GM21526 (cell line): ENCODE measurements around the gene RNF144A.
"Not testable (repeated sequence)": the region's sequence is repeated elsewhere in the genome, so short reads cannot be mapped to it uniquely, and the experiment has no call there.

ENCODE experiments used
- ATAC-seq: cut with Tn5 transposase; IDR thresholded peaks from one replicate; pipeline ENCODE4 v1.9.1; 2021; ENCODE audit warnings: moderate library complexity; ENCODE audit not compliant: unreplicated experiment, low FRiP score

RNF144A gene

DNA sequence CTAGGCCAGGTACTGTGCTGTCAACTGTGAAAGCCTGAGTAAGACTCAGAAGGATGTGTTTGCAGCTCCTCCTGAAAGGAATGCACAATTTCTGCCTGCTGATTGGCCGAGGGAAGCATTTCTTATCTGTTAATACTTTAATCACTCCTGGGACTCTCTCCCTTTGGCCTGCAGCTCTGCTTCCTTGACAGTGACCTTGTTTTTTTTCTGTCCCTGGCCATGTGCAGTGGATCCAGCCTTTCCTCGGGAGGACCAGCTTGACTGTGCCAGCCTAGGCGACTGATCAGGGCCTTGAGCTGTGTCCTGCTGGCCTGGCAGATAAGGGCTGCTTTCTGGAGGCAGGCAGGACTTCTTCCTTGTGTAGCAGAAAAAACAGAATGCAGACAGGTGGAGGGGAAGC lies 10.0 kb downstream of the RNF144A start:
- no peak for ATAC-seq

DNA sequence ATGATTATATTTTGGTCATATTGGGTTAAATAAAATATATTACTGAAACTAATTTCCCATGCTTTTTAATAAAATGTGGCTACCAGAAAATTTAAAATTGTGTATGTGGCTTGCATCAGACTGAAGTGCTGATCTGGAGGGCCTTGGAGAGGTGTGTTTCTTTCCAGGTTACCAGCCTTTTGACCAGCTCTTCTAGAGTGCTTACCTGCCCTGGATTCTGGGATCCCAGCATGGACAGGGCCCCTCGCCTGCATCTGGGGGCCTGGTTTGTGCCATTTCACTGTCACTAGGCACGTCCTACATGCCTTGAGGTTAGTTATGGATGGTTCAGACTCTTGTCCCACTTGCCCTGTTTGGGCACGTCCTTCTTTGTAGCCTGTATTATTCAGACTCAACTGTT lies 10.5 kb downstream of the RNF144A start:
- ATAC-seq, result no peak

DNA sequence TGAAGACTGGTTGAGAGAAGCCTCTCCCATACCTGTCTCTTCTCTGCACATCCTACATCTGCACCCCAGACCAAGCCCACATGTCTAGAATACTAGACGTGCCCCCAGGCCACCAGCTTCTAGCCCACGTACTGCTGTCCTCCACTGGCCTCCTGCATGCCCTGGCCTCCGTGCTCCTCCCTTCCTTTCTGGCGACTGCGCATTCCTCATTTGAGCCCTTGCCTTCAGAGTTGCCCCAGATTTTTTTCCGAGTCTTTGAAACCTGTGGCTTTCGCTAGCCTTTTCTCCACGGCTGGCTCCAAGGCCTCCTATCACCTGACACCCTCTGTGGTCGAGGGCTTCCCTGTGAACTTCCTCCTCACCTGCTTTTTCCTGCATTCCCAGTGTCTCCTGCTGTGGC lies 11.2 kb downstream of the RNF144A start:
- no peak for ATAC-seq

DNA sequence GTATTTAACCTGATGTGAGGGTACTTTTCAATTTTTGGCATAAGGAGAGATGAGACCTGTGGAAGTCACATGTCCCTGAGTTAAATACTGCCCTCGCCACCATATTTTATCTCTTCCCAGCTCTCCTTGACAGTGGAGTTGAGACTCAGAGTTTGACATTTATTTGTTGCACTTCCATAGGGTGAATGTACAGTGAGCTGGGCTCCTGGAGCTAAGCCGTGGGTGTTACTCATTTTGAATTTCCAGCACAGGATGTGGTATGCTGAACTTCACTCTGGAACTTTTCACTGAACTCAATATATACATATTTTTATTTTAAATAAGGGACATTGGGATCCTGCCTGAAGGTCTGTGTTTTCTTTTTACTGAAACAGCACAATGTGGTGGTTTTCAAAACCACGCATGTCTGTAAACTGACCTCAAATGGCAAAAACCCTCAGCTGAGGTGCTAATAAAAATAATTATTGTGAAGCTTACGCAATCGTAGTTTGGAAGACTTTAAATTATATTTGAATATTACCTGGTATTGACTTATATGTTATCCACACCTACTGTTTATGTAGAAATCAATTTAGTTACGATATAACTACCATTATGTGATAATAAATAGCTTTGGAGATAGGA lies 12.1 kb downstream of the RNF144A start:
- no peak for ATAC-seq

DNA sequence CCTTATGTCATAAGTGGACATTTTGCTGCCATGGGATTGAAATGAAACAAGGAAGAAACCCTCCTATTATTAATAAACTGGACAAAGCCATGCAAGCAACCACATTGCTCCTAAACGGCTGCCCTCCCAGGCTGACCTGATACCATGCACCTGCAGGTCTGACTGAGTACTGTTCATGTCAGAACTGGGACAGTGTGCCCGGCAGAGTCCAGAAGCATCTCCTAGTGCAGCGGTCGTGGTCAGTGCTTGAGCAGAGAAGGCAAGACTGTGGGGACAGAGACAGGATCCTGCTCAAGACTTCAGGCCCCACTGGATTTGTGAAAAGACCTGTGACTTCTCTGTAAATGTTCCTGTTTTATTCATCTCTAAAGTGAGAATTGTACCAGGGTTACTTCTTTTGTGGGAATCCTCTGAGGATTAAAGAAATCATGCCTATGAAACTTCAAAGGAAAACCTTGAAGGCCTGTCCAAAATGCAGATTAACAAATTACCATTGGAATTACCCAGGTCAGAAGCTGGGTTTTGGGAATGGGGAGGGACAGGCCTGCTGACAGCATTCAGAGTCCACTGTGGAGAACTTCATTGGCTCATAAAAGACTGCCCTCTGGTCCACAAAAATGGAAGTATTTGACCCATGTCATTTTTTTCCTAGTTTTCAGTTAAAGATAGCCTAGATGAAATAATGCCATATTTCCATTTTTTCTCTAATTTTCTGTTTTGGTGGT lies 13.9 kb downstream of the RNF144A start:
- ATAC-seq, result no peak

DNA sequence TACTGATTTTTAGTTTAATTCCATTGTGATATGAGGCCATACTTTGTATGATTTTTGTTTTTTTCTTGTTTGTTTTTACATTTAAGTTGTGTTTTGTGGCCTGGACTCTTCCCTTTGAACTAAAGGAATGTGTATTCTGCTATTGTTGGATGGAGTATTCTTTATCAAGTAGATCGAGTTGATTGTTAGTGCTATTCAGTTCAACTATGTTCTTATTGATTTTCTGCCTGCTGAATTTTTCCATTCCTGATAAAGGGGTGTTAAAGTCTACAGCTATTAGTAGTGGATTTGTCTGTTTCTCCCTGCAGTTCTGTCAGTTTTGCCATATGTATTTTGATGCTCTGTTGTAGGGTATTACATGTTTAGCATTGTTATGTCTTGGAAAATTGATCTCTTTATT lies 14.5 kb downstream of the RNF144A start:
- no peak for ATAC-seq

DNA sequence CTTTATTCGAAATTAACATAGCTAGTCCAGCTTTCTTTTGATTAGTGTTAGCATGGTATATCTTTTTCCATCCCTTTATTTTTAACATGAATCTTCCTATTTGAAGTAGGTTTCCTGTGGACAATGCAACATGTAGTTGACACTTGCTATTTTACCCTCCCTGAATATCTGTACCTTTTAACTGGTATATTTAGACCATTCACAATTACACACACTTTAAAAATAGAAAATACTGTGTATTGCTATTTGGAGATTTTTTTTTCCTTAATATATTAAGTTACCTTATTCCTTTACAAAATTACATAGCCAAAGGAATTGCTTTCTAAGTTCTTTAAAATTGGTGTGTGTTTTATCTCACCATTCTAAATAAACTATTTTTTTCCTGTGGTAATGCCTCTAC lies 15.0 kb downstream of the RNF144A start:
- no peak for ATAC-seq

DNA sequence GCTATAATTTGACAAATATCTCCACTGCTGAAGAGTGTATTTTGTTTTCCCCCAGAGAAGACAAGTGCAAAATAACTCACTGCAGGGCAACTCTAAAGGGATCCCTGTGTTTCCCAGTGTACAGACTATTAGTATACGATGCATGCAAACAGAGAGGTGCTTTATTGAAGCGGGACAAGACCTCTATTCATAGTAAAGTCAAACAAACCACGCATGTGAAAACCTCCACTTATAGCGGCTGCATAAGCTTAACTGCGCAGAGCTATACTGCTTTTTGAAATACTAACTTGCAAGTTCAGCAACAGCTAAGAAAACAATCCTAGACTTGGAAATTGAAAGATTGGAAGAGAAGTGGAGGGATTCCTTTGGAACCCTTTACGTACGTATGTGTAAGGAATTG lies 15.6 kb downstream of the RNF144A start:
- ATAC-seq, result no peak

DNA sequence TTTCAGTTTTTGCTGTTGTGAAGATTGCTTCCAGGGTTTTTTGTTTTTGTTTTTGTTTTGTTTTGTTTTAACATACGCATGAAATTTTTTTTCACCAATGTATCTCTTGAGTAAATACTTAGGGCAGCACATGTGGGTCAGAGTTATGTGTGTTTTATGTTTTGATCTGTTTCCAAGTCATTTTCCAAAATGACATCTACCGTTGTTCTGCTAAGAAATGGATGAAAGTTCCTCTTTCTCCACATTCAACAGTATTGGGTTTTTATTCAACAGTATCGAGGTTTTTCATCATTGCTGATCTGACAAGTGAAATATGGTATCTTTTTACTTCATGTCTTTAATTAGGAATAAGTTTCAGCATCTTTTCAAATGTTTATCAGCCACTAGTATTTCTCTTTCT lies 16.7 kb downstream of the RNF144A start:
- ATAC-seq, result no peak

DNA sequence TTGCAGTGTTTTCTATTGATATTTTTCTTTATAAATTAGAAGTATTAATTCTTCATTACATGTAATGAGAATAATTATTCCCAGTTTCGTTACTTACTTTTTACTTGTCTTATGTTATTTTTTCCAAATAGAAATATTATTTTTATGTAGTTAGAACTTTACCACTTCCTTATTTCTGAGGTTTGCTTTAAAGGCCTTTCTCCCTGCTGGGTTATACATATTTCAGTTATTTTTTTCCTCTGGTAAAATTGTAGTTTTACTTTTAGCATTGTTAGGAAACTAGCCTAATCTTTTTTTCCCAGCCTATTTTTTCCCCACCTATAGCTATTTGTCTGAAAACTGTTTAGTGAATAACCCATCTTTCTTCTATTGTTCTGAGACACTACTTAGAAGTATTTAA lies 17.1 kb downstream of the RNF144A start:
- ATAC-seq, result no peak

DNA sequence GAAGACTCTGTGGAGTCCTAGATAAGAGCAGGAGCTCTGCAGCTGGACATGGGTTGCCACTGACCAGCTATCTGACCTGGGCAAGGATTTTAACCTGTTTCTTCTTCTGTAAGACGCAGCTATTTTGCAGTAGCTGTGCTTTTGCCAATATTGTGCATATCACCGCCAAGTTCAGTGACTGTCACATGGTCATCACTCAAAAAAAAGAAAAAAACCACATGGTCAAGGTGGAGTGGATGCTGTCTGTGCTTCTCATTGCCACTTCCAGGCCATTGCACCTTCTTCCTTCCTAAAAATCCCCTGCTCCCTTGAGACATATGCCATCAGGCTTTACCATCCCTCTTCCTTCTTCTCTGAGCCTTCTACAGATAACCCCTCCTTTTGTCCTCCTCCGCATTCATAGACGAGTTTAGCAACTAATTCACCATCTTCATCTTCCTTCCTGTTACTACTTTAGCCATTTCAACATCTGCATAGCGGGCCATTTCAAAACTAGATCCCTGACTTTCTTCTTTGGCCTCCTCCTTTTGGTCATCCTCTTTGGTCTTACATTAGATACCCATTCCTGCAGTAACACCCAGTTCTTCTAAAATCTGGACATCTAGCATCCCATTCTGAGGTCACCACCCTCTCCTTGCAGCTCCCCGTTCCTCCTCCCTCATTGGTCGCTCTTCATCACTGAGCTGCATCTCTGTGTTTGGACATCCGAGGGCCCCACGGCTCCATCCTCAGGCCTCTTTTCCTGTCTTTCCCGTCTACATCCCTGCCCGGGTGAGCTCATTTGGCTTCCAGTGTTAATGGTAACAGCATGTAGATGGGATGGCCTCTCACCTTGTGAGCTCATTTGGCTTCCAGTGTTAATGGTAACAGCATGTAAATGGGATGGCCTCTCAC lies 17.8 kb downstream of the RNF144A start:
- ATAC-seq, result no peak

DNA sequence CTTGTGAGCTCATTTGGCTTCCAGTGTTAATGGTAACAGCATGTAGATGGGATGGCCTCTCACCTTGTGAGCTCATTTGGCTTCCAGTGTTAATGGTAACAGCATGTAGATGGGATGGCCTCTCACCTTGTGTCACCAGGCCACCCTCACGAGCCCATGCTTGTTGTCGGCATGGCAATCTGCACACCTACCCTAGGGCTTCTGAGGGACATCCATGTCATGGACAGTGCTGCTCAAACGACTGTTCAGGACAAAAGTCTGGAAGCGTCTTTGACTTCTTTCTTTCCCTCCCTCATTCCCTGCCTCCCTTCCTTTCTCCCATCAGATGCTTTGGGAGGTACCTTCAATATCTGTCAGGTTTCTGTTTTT lies 18.4 kb downstream of the RNF144A start:
- not testable (repeated sequence) for ATAC-seq

DNA sequence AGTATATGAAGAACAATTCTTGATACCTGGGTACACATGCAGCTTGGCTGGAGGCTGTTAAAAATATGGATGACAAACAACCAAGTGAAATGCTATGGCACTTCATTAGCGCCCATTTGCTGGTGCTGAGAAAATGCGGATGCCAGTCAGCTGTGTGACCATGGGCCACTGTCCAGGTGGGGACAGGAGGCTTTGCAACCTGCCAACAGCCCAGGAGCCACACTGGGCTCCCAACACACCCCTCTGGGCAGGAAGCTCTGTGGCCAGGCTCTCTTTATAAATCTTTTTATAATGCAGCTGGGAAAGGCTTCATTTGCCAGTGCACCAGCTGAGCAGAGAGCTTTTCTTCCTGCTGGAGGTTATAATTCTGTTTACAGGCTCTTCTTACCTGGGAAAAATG lies 19.9 kb downstream of the RNF144A start:
- no peak for ATAC-seq

DNA sequence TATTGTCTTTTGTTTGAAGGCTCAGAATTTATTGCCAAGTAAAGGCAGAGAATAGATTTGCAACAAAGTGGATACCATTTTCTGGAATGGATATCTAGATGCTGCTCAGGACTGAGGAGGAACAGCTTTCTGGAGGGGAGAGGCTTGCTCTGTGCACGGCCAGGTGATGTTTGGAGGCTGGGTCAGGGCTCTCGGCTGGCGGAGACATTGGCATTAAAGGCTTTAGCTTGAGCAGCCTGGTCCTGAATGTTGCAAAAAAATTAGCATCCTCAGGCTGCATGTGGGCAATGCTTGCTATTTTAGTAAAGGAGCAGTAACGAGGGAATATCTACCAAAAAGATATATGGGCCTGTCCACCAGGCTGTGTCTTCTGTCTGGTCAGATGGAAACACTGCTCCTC lies 20.4 kb downstream of the RNF144A start:
- ATAC-seq, result no peak

DNA sequence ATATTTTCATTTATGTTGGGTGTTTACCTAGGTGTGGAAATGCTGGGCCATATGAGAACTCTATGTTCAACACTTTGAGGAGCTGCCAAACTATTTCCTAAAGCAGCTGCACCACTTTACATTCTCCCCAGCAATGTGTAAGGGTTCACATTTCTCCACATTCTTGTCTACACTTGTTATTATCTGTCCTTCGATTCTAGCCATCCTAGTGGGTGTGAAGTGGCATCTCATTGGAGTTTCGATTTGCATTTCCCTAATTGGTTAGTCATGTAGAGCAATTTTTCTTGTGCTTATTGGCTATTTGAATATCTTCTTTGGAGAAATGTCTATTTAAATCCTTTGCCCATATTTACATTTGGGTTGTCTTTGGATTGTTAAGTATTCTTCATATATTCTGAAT lies 21.9 kb downstream of the RNF144A start:
- ATAC-seq, result no peak

DNA sequence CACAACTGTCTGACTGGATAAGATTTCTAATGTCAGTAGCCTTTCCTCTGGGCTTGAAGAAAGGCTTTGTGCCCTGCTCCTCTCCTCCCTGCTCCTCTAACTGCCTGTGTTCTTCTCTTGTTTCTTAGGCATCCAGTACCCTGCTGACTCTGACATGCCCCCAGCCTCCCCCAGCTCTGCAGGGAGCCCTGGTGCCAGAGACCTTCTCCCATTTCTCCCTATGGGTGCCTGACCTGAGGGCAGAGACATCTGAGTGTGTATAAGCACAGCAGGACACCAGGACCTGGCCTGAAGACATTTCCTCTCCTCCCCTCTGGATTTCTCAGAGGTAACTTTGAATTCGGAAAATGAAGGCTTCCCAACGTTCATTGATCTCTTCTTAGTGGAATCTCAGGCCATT lies 23.6 kb downstream of the RNF144A start:
- ATAC-seq, result no peak

DNA sequence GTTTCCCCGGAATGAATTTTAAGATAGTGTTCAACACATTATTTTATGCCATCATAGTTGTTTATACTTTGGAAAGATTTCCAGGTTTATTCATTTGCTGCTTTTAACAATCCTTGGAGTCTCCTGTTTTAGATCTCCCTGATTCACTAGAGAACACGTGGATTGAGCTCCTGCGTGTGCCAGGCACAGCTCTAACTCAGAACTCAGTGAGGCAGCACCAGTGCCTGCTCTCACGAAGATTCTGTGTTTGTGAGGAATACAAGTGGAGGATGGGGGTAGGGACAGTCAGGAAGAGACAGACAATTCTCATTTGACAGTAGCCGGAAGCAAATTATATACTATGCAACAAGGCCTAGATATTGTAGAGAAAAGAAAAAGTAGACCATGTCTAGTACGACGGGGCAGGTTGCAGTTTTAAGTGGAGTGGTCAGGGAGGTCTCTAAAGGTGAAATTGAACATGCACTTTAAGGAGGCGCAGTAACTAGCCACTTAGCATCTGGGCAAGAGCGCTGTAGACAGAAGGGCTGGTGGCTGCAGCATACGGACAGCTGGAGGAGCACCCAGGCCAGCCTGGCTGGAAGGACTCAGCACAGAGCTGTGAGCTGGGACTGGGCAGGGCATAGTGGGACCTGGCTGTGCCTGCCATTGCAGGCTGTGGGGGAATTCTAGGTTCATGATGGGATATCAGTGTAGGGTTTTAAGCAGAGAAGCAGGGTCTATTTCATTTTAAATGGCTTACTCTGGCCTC lies 24.3 kb downstream of the RNF144A start:
- no peak for ATAC-seq

DNA sequence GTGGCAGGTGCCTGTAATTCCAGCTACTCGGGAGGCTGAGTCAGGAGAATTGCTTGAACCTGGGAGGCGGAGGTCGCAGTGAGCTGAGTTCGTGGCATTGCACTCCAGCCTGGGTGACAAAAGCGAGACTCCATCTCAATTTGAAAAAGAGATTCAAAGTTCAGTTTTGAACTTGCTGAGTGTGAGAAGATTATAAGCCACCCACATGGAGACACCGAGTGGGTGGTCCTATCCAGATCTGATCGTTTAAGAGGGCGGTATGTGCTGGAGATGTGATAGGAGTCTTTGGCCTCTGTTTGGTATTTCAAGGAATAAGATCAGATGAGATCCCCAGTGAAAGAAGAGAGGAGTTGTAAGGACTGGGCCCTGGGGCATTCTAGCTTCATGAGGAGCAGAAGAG lies 25.6 kb downstream of the RNF144A start:
- ATAC-seq, result no peak

DNA sequence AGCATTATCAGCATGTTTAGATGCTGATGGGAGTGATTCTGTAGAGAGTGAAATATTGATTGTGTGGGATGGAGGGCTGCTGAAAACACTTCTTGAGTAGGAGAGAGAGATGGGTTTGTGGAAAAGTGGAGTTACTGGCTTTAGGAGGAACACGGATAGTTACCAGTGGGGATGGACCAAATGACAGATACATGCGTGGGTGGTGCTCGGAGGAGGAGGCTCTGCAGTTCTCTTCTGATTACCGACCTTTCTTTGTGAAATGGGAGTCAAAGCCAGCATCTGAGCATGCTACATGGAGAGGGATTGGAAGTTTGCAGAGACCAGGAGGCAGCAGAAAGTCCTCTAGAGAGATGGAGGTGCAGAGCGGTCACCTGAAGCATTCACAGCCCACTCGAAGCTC lies 26.3 kb downstream of the RNF144A start:
- ATAC-seq, result no peak

DNA sequence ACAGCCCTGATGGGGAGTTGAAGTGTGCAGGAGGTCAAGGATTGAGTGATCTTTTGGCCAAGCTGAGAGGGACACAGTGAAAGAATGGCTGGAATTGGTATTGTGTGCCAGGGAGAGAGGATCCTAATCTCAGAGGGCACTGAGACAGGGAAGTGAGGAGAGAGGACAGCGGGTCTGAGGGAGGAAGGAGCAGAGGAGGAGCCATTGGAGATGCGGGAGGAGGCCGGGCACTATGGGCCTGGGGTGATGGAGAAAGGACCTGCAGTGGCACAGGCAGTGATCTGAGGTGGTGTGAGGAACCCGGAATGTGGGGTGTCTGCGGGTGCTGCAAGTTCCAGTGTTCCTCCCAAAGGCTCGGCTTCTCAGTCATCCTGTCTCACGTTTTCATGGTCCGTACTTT lies 26.8 kb downstream of the RNF144A start:
- ATAC-seq, result no peak

DNA sequence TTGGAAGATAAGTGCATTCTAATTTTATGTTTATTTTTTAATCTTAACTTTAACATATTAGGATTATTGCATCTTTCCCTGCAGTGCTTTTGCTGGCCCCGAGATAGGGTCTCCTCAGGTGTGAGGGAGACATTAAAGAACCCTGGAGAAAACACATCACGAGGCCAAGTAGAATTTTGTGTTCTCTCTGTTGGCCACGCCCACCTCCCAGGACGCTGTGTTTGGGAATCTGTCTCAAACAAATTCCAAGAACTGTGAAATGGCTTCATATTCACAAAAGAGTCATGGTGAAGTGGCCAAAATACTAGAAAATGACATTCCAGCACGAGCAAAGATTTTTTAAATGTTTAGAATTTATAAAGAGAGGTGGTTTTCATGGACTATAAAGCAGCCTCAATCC lies 27.3 kb downstream of the RNF144A start:
- no peak for ATAC-seq
